ENCODE results near the gene CDH13.

CDH13 gene

GRCh38 chr16:83700918-83701317 lies 1074.1 kb downstream of the CDH13 start:
- no peak for DNase-seq (ENCODE audit: low spot score)
- no peak for FAIRE-seq

GRCh38 chr16:83701494-83701893 lies 1074.7 kb downstream of the CDH13 start:
- peak; percentile 70 for DNase-seq (ENCODE audit: low spot score)
- no peak for FAIRE-seq

GRCh38 chr16:83704656-83705055 lies 1077.9 kb downstream of the CDH13 start:
- FAIRE-seq: no peak
- DNase-seq (ENCODE audit: low spot score): no peak

- no peak for DNase-seq (ENCODE audit: low spot score)
Observed at GRCh38 chr16:83705856-83706255, 1079.1 kb downstream of the CDH13 start.

DNA sequence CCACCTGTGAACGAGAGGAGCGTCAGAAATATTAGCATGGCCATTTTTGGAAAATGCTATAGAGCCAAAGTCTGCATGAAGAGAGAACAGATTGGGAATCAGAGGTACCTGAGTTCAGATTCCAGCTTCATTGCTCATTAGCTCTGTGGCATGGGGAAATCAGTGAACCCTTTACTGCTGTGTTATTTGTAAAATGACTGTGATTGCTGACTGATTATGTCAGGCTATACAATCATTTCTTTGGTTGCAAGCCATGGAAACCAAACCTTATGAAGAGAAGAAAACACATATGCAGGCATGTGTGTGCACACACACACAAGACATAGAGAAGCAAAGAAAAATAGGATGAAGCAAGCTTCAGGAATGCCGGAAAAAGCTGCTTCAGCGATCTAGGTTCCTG lies 1079.6 kb downstream of the CDH13 start:
- DNase-seq (ENCODE audit: low spot score): no peak
- no peak for FAIRE-seq

More at GRCh38 chr16:83705856-83706255, 1079.1 kb downstream of the CDH13 start:
- no peak for FAIRE-seq

- FAIRE-seq (no peak), DNase-seq (ENCODE audit: low spot score) (no peak)
Observed at GRCh38 chr16:83711069-83711468, 1084.3 kb downstream of the CDH13 start.

DNA sequence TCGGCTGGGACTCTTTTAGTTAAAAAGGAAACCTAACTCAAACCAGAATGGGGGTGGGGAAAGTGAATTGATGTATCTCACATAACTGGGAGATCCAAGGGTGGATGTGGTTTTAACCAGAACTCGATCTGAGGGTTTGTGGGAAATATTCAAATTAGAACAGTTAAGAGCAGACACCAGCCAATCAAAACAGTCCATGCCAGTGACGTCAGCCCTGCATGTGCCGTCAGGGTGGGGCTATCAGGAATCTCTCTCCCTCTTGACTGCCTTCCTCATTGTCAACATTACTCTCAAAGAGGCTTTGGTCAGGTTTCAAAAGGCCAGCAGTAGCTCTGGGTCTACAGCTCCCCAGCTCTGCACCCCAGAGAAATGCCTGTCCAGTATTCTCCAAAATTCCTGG lies 1086.8 kb downstream of the CDH13 start:
- FAIRE-seq (no peak), DNase-seq (ENCODE audit: low spot score) (no peak)

- DNase-seq (ENCODE audit: low spot score) (no peak), FAIRE-seq (no peak)
Observed at GRCh38 chr16:83714286-83714685, 1087.5 kb downstream of the CDH13 start.

DNA sequence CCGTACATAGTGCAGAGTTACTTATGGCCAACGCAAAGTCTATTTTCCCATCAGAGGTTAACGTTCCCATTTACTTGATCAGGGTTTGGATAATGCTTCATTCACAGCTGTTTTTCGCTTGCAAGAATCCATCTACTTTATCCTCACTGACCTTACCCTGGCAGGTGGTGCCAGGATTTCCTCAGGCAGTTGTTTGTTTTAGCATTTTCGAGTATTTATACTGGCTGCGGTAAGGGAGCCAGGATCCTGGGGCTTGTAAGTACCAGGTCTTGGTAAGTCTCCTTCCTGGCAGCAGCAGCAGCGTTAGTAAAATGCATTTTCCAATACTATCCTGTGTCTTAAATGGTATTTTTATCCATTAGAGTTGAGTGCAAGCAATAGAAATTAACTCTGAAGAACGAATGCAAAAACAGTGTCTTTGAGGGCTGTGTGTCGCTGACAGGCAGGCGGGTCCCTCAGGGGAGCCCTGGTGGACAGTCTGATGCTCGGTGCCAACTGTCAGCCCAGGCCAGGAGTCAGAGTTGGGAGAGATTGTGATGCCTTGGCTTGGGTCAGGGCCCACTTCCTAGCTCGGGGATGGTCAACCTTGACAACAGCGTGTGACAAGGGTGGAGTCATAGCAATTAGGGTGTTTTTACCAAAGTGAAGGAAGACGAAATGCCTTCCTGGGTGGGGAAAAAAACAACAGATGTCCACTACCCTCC lies 1088.6 kb downstream of the CDH13 start:
- DNase-seq (ENCODE audit: low spot score) (no peak), FAIRE-seq (no peak)

- no peak for DNase-seq (ENCODE audit: low spot score)
- no peak for FAIRE-seq
Observed at GRCh38 chr16:83717308-83717707, 1090.5 kb downstream of the CDH13 start.

DNA sequence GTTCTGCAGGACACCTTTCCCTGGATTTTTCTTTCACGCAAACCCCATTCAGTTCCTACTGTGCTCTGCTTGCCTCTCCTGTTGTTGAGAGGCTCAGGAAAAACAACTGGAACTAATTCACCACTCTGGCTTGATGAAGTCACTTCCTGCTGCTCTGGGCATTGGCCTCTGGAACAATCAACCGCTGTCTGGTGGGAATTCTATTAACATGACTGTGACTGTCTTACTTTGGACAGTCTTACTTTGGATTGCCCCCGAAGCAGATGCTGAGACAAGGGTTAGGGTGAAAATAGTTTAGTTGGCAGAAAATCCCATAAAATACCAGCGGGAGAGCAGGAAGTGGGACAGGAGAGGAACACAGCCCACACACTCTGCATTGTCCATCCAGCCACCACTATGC lies 1091.0 kb downstream of the CDH13 start:
- FAIRE-seq: peak; percentile 17

DNA sequence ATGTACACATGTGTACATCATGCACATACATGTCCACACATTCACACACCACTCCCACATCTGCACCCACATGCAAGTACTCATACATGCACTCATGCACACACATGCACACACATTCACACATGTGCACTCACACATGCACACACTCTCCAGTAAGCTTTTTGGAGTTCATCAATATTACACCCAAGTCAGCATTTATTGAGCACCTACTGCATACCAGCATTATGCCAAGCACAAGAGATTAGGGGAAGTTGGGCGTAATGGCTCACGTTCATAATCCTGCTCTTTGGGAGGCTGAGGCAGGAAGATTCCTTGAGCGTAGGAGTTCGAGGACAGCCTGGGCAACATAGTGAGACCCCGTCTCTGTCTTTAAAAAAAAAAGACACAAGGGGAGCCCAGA lies 1093.4 kb downstream of the CDH13 start:
- DNase-seq (ENCODE audit: low spot score): no peak
- FAIRE-seq: no peak

More for the DNA sequence above, 1091.0 kb downstream of the CDH13 start:
- peak; percentile 73 for DNase-seq (ENCODE audit: low spot score)

DNA sequence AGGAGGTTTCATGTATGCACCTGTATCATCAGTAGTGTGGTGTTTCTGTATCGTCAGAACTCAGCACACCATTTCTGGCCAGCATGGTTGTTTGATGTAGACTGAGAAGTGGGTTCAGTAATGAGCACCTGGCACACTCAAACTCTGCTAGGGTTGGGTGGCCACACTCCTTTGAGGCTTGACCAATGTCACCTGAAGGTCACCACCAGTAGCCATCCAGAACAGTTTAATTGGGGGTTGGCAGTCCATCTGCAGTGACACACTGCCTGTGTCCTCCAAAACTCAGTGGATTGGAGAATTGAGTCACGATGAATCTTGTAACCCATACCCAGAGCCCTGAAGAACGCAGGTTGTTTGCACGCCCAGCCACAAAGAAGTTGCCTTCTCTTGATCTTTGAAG lies 1094.2 kb downstream of the CDH13 start:
- no peak for DNase-seq (ENCODE audit: low spot score)
- no peak for FAIRE-seq

DNA sequence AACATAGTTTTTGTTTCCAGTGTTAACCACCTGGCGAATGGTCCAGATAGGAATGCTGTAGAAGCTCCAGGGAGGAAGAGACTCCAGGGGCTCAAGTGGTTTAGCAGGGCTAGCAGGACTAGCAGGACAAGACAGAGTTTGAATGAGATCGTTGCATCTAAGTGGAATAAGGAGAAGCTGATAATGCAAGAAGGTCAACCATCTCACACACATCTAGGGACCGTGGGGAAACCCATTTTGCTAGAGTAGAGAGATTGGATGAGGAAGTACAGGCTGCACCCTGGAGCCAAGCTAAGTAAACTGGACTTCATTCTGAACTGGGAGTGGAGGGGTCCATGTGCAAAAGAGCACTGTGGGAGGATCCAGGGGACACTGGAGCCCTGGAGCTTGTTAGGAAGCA lies 1094.9 kb downstream of the CDH13 start:
- FAIRE-seq (no peak), DNase-seq (ENCODE audit: low spot score) (no peak)

GRCh38 chr16:83722456-83723183 lies 1095.9 kb downstream of the CDH13 start:
- no peak for FAIRE-seq
- no peak for DNase-seq (ENCODE audit: low spot score)

DNA sequence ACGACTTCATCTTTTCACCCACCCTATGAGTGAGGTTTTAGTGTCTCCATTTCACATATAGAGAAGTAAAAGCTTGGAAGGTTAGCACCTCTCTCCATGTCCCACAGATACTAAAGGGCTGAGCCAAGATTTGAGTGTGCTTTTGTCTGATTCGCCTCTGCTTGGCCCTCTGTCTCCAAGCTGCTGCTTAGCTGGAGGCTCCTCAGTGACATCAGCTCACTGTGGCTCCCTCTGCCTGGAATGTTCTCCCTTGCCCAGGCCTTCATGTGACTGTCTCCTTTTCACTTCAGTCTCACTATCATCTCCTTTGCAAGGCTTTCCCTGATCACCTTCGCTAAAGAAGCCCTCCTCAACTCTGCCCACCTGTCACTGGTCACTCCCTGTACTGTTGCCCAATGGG lies 1096.5 kb downstream of the CDH13 start:
- DNase-seq (ENCODE audit: low spot score) (no peak), FAIRE-seq (no peak)

GRCh38 chr16:83723901-83724300 lies 1097.1 kb downstream of the CDH13 start:
- FAIRE-seq (no peak), DNase-seq (ENCODE audit: low spot score) (no peak)

DNA sequence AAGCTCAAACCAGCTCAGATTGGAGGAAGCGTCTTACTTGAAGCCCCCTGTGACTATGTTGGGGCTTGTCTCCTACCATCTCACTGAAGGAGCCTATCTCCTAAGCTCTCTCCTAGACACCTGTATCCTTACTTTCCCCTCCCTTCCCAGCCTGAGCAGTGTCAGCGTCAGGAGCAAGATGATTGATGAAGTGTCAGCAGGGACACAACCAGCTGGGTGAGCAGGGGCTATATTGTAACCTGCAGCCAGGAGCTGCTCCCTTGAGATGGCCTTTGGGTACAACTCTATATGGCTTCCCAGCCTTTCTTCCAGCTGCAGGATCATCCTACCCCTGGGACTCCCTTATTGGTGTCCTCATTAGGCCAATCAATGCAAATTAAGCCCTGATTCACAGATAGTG lies 1097.8 kb downstream of the CDH13 start:
- DNase-seq (ENCODE audit: low spot score): no peak
- no peak for FAIRE-seq

GRCh38 chr16:83725313-83725712 lies 1098.5 kb downstream of the CDH13 start:
- DNase-seq (ENCODE audit: low spot score) (no peak), FAIRE-seq (no peak)

- peak; percentile 46 for DNase-seq (ENCODE audit: low spot score)
- no peak for FAIRE-seq
Observed at GRCh38 chr16:83727018-83727417, 1100.2 kb downstream of the CDH13 start.

- peak; percentile 32 for FAIRE-seq
- no peak for DNase-seq (ENCODE audit: low spot score)
Observed at GRCh38 chr16:83727751-83728352, 1101.1 kb downstream of the CDH13 start.

DNA sequence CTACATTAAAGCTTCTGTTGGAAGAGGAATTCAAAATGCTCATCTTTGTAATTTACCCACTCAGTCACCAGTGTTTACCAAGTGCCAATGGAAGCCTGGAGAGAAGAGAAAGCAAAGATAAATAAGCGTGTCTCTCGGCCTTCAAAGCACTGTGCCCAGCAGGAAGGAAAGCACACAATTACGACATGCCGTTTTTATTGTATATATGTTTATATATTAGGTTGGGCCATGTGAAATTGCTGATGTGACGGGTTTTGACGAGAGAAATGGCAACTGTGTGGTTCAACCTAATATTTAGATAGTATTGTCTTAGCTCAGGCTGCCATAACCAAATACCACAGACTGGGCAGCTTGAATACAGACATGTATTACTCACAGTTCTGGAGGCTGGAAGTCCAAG lies 1101.7 kb downstream of the CDH13 start:
- DNase-seq (ENCODE audit: low spot score) (no peak), FAIRE-seq (no peak)

DNA sequence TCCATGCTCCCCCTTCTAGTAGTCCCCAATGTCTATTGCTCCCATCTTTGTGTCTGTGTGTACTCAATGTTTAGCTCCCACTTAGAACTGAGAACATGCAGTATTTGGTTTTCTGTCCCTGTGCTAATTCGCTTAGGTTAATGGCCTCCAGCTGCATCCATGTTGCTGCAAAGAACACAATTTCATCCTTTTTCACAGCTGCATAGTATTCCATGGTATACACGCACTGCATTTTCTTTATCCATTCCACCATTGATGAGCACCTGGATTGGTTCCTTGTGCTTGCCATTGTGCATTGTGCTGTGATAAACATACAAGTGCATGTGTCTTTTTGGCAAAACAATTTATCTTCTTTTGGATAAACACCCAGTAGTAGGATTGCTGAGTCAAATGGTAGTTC lies 1104.0 kb downstream of the CDH13 start:
- FAIRE-seq: no peak
- DNase-seq (ENCODE audit: low spot score): no peak

All from urothelium cell line (cell line).